Neural progenitor cell (in vitro differentiated cells): ENCODE results near the gene ALG12. TPM values are rescaled to one million over a fixed set of nuclear protein-coding genes. Genes with fewer than 3 reads are reported as not detected.

Experiments used
- DNase-seq: peaks from one replicate; pipeline ENCODE4 v3.0.0-alpha.2; 2016; ENCODE audit warnings: low spot score
- H2AFZ ChIP-seq: fragments of 200-600 bp; sonication (generic); replicated peaks from 2 replicates; pipeline ENCODE4 v1.6.1; 2016; ENCODE audit warnings: antibody characterized with exemption
- H3F3A ChIP-seq: fragments of 200-600 bp; sonication (generic); 2 replicates; pipeline ENCODE4 v1.6.1; 2016; ENCODE audit warnings: antibody characterized with exemption, low read depth
- H3K27ac ChIP-seq: fragments of 200-600 bp; sonication (generic); 2 replicates; pipeline ENCODE4 v1.5.1; 2016; ENCODE audit warnings: mild to moderate bottlenecking
- H3K27me3 ChIP-seq: fragments of 200-600 bp; sonication (generic); 2 replicates; pipeline ENCODE4 v1.6.1; 2016; ENCODE audit warnings: mild to moderate bottlenecking, moderate library complexity
- H3K36me3 ChIP-seq: fragments of 200-600 bp; sonication (generic); 2 replicates; pipeline ENCODE4 v1.5.1; 2016
- H3K4me1 ChIP-seq: fragments of 200-600 bp; sonication (generic); 2 replicates; pipeline ENCODE4 v1.6.1; 2016; ENCODE audit warnings: mixed run types
- H3K4me2 ChIP-seq: fragments of 200-600 bp; sonication (generic); 2 replicates; pipeline ENCODE4 v1.6.1; 2016
- H3K4me3 ChIP-seq: fragments of 200-600 bp; sonication (generic); 2 replicates; pipeline ENCODE4 v1.5.1; 2016
- H3K79me2 ChIP-seq: fragments of 200-600 bp; sonication (generic); 2 replicates; pipeline ENCODE4 v1.6.1; 2016; ENCODE audit warnings: low read depth
- H3K9ac ChIP-seq: fragments of 200-600 bp; sonication (generic); 2 replicates; pipeline ENCODE4 v1.6.1; 2016
- H3K9me3 ChIP-seq: fragments of 200-600 bp; sonication (generic); 2 replicates; pipeline ENCODE4 v1.5.1; 2016; ENCODE audit warnings: low read depth
- H4K20me1 ChIP-seq: fragments of 200-600 bp; sonication (generic); 2 replicates; pipeline ENCODE4 v1.6.1; 2016; ENCODE audit warnings: low read depth
- H3K27ac Mint-ChIP-seq: 3 replicates; pipeline ENCODE4 v1.8.0; 2021; ENCODE audit warnings: mixed read lengths
- H3K27me3 Mint-ChIP-seq: 2 replicates; pipeline ENCODE4 v1.8.0; 2022; ENCODE audit warnings: low read depth, mild to moderate bottlenecking, inconsistent platforms, moderate library complexity, mixed read lengths; ENCODE audit not compliant: insufficient read depth
- H3K36me3 Mint-ChIP-seq: 3 replicates; pipeline ENCODE4 v1.8.0; 2021; ENCODE audit warnings: mixed read lengths
- H3K4me1 Mint-ChIP-seq: 3 replicates; pipeline ENCODE4 v1.8.0; 2021; ENCODE audit warnings: mixed read lengths
- H3K4me3 Mint-ChIP-seq: 3 replicates; pipeline ENCODE4 v1.8.0; 2021; ENCODE audit warnings: mild to moderate bottlenecking, moderate library complexity, mixed read lengths
- H3K9me3 Mint-ChIP-seq: 3 replicates; pipeline ENCODE4 v1.8.0; 2020; ENCODE audit warnings: mixed read lengths
- EZH2 ChIP-seq: fragments of 200-600 bp; sonication (generic); IDR thresholded peaks from 2 replicates; pipeline ENCODE4 v1.6.1; 2017; ENCODE audit warnings: antibody characterized with exemption, mild to moderate bottlenecking, moderate library complexity
- EZH2phosphoT487 ChIP-seq: fragments of 200-600 bp; sonication (generic); IDR thresholded peaks from 2 replicates; pipeline ENCODE4 v1.6.1; 2017; ENCODE audit warnings: antibody characterized with exemption
- total RNA-seq: library from RNA; depleted of rRNA; stranded (reverse); fragments of >200 nt; gene quantifications from 2 replicates; pipeline ENCODE4 v1.2.3, GENCODE V29; 2015; ENCODE audit warnings: low replicate concordance
- TF ChIP-seq, protein P1 (sequence below): fragments of 200-600 bp; sonication (generic); IDR thresholded peaks from 2 replicates; pipeline ENCODE4 v1.5.1; 2017; ENCODE audit warnings: antibody characterized with exemption, mild to moderate bottlenecking

ALG12 gene
- total RNA-seq, 1 donor from 2014 or later: 4.9 TPM

DNA sequence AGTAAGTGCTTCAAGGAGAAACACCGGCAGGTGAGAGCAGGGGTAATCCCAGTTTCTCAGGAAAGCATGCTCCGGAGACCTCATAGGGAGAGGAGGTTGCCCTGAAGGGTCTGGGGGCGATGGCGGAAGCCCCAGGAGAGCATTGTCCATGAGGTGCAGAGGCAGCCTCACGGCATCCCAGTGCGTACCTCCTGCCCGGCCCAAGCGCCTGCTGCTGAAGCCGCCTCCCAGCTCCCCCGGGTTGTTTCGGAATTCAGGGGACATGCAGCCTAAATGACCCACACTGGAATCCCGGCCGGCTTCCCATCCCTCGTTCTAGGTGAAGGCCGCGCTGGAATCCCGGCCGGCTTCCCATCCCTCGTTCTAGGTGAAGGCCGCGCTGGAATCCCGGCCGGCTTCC lies 61.9 kb downstream of the ALG12 start:
- H3K27ac ChIP-seq: no peak overlapping the region
- no peak overlapping the region for H3K4me3 ChIP-seq
- H3K9ac ChIP-seq: no peak overlapping the region
- Mint-ChIP-seq H3K4me3 (peak overlapping the region; percentile 99), H3K4me1 (peaks cover 21% of the 10 kb centered on the region), H3K9me3 (peaks cover 4% of the 10 kb centered on the region), H3K27ac (peak overlapping the region; percentile 54), H3K27me3 (peaks cover 21% of the 10 kb centered on the region), H3K36me3 (peaks cover 12% of the 10 kb centered on the region)
- no peaks in the 10 kb centered on the region for H3K9me3 ChIP-seq
- peaks cover 12% of the 10 kb centered on the region for H3F3A ChIP-seq
- H3K27me3 ChIP-seq: peaks cover 18% of the 10 kb centered on the region
- no peak for DNase-seq
- H4K20me1 ChIP-seq: peaks cover 56% of the 10 kb centered on the region
- peak overlapping the region; percentile 92 for H3K4me2 ChIP-seq
- TF ChIP-seq, protein P1, sequence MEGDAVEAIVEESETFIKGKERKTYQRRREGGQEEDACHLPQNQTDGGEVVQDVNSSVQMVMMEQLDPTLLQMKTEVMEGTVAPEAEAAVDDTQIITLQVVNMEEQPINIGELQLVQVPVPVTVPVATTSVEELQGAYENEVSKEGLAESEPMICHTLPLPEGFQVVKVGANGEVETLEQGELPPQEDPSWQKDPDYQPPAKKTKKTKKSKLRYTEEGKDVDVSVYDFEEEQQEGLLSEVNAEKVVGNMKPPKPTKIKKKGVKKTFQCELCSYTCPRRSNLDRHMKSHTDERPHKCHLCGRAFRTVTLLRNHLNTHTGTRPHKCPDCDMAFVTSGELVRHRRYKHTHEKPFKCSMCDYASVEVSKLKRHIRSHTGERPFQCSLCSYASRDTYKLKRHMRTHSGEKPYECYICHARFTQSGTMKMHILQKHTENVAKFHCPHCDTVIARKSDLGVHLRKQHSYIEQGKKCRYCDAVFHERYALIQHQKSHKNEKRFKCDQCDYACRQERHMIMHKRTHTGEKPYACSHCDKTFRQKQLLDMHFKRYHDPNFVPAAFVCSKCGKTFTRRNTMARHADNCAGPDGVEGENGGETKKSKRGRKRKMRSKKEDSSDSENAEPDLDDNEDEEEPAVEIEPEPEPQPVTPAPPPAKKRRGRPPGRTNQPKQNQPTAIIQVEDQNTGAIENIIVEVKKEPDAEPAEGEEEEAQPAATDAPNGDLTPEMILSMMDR: no peak
- TF ChIP-seq EZH2: no peak
- TF ChIP-seq EZH2phosphoT487: no peak
- H3K4me1 ChIP-seq: peaks cover 16% of the 10 kb centered on the region
- no peak overlapping the region for H2AFZ ChIP-seq
- no peaks in the 10 kb centered on the region for H3K36me3 ChIP-seq
- peaks cover 73% of the 10 kb centered on the region for H3K79me2 ChIP-seq

DNA sequence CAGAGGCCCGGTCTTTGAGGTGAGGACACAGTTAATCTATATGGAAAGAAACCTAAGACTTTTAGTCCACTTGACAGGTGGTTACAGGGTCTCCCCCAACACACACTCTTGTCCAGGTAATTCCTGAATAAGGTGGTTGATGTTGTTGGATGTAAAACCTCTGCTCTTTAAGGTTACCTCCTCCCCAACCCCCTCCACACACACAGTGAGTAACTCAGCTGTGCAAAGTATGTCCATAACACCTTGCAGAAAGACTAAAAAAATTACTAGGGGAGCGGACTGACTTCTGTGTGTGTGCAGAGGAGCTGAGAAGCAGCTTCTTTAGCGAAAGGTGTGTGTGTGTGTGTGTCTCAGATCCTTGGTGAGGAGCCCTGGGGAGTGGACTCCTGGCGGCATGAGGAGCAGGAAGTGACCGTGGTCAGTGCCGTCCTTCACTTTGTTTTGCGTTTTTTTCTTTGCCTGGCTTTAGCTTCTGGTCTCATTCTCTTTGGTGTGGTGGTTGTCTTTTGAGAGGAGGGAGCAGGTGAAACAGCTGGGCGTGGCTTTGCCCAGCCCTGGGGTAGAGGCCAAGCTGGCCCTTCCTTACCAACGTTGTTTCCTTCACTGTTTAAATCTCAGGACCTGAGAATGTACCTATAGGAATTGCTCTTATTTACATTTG lies 62.9 kb downstream of the ALG12 start:
- peak overlapping the region; percentile 92 for H3K4me2 ChIP-seq
- H3K9me3 Mint-ChIP-seq: peaks cover 3% of the 10 kb centered on the region
- TF ChIP-seq EZH2: no peak
- TF ChIP-seq, protein P1: no peak
- TF ChIP-seq EZH2phosphoT487: no peak
- no peak overlapping the region for H3K27ac Mint-ChIP-seq
- DNase-seq: no peak
- peaks cover 29% of the 10 kb centered on the region for H3K27me3 Mint-ChIP-seq
- peaks cover 28% of the 10 kb centered on the region for H3K27me3 ChIP-seq
- H3K9ac ChIP-seq: peak overlapping the region; percentile 43
- H3K9me3 ChIP-seq: no peaks in the 10 kb centered on the region
- peaks cover 21% of the 10 kb centered on the region for H3K4me1 Mint-ChIP-seq
- H3K4me1 ChIP-seq: peaks cover 16% of the 10 kb centered on the region
- peak overlapping the region; percentile 70 for H3K4me3 ChIP-seq
- H3K36me3 Mint-ChIP-seq: peaks cover 10% of the 10 kb centered on the region
- H3K4me3 Mint-ChIP-seq: peak overlapping the region; percentile 99
- H4K20me1 ChIP-seq: peaks cover 56% of the 10 kb centered on the region
- H3K27ac ChIP-seq: no peak overlapping the region
- H2AFZ ChIP-seq: no peak overlapping the region
- H3F3A ChIP-seq: peaks cover 12% of the 10 kb centered on the region
- H3K36me3 ChIP-seq: no peaks in the 10 kb centered on the region
- H3K79me2 ChIP-seq: peaks cover 63% of the 10 kb centered on the region

DNA sequence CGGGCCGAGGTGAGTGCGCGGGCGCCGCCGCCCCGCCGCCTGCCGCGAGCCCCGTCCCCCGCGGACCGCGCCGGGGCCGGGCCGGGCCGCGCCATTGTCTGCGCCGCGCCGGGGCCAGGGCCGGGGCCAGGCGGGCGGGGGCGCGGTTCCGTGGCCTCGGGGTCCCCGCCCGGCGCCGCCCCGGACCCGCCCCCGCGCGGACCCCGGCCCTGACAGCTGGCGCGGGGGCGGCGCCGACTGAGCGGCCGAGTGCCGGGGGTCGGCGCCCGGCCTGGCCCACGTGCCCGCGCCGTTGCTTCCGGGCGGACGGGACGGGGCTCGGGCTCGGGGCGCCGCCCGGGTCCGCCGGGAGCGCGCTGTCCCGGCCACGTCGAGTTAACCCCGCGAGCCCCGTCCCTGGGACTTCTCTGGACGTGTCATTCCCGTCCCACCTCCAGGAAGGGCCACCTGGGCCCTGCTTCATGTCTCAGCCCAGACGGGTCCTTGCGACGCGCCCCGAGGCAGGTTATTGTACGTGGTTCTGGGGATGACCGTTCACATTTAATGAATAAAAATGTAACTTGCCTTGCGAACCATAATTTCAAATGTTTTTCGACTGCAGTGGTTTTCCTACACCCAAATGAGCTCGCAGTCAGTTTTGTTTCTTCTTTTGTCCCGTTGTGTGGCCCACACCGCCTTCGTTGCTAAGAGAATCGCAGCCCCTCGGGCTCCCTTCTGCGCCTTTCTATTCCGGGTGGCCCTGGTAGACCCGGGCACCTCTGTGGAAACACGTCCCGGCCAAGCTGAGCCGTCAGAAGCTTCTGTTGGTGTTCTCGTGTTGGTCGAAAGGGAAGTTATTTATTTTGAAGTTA lies 64.0 kb downstream of the ALG12 start:
- Mint-ChIP-seq H3K4me1 (peaks cover 21% of the 10 kb centered on the region), H3K9me3 (peaks cover 3% of the 10 kb centered on the region), H3K27ac (peak overlapping the region; percentile 99), H3K27me3 (peaks cover 36% of the 10 kb centered on the region), H3K36me3 (peaks cover 10% of the 10 kb centered on the region), H3K4me3 (peak overlapping the region; percentile 99)
- Histone ChIP-seq H4K20me1 (peaks cover 59% of the 10 kb centered on the region), H3K4me3 (peak overlapping the region; percentile 70), H3K79me2 (peaks cover 51% of the 10 kb centered on the region), H3K4me2 (peak overlapping the region; percentile 92), H3K27ac (no peak overlapping the region), H3K9me3 (no peaks in the 10 kb centered on the region), H3K36me3 (no peaks in the 10 kb centered on the region), H3K9ac (peak overlapping the region; percentile 25), H2AFZ (no peak overlapping the region), H3K27me3 (peaks cover 39% of the 10 kb centered on the region), H3K4me1 (peaks cover 22% of the 10 kb centered on the region), H3F3A (peaks cover 12% of the 10 kb centered on the region)
- TF ChIP-seq EZH2 (no peak), EZH2phosphoT487 (no peak)
- peak; percentile 68 for DNase-seq
